H1 (cell line): Measurements from ENCODE around the gene FMO3. TPM values are rescaled to one million over a fixed set of nuclear protein-coding genes. Genes with fewer than 3 reads are reported as not detected.

ENCODE experiments used
- CTCF ChIA-PET: fragments of 300-600 bp; sonication (Branson Sonifier 250); formaldehyde crosslinking; loops from one replicate; lab custom pipeline; 2021; ENCODE audit not compliant: partially characterized antibody; lab: Charles Lee
- POLR2A ChIA-PET: fragments of 300-600 bp; sonication (Branson Sonifier 250); formaldehyde crosslinking; loops from one replicate; lab custom pipeline; 2021; ENCODE audit warnings: inconsistent platforms; ENCODE audit not compliant: partially characterized antibody; lab: Charles Lee
- DNase-seq, 2 experiments: peaks; one replicate each; pipeline versions ENCODE4 v3.0.0 to v3.0.0-alpha.2; 2010 to 2022; ENCODE audit warnings: low spot score in 2 of 2, low read depth in 1 of 2, mixed read lengths in 1 of 2
- FAIRE-seq: peaks from 2 replicates; lab custom pipeline; 2011; peaks lifted over from hg19 to GRCh38; lab: Jason Lieb, UNC
- H2AFZ ChIP-seq: 2 replicates; pipeline ENCODE4 v1.8.1; 2012; ENCODE audit warnings: low read length, inconsistent platforms
- H2AK5ac ChIP-seq: 2 replicates; pipeline ENCODE4 v1.6.1; 2013; ENCODE audit warnings: low read depth, low read length
- H2BK120ac ChIP-seq: replicated peaks from 2 replicates; pipeline ENCODE3; 2013; ENCODE audit warnings: low read depth, low read length, inconsistent platforms
- H2BK12ac ChIP-seq: 2 replicates; pipeline ENCODE4 v1.6.1; 2013; ENCODE audit warnings: low read depth, low read length
- H2BK15ac ChIP-seq: 2 replicates; pipeline ENCODE4 v1.6.1; 2013; ENCODE audit warnings: low read length
- H2BK20ac ChIP-seq: 2 replicates; pipeline ENCODE4 v1.6.1; 2013; ENCODE audit warnings: low read length
- H2BK5ac ChIP-seq: 2 replicates; pipeline ENCODE4 v1.6.1; 2013; ENCODE audit warnings: low read depth, low read length
- H3K14ac ChIP-seq: 2 replicates; pipeline ENCODE4 v1.6.1; 2013; ENCODE audit warnings: inconsistent platforms; ENCODE audit not compliant: insufficient read length
- H3K18ac ChIP-seq: 2 replicates; pipeline ENCODE4 v1.6.1; 2013; ENCODE audit warnings: low read length; ENCODE audit errors: extremely low read depth
- H3K23ac ChIP-seq: 2 replicates; pipeline ENCODE4 v1.6.1; 2013; ENCODE audit warnings: inconsistent platforms; ENCODE audit not compliant: insufficient read length
- H3K23me2 ChIP-seq: 2 replicates; pipeline ENCODE4 v1.6.1; 2013; ENCODE audit warnings: low read depth, low read length
- H3K27ac ChIP-seq: 2 replicates; pipeline ENCODE4 v1.6.1; 2011; ENCODE audit warnings: low read depth, low read length, inconsistent platforms
- H3K27me3 ChIP-seq, 4 experiments: replicated peaks in 1 of 4; 1 replicate in 1 of 4; 2 replicates in 3 of 4; pipeline versions ENCODE4 v1.6.1 to v1.8.1; 2011 to 2013; ENCODE audit warnings: low read length in 3 of 4, mild to moderate bottlenecking in 3 of 4, inconsistent platforms in 2 of 4, mixed read lengths in 2 of 4, moderate library complexity in 1 of 4; ENCODE audit not compliant: control insufficient read depth in 3 of 4, insufficient read depth in 3 of 4; ENCODE audit errors: extremely low read depth in 1 of 4
- H3K36me3 ChIP-seq, 4 experiments: 2 replicates each; pipeline versions ENCODE4 v1.6.1 to v1.8.1; 2011 to 2013; ENCODE audit warnings: mild to moderate bottlenecking in 4 of 4, low read length in 3 of 4, moderate library complexity in 2 of 4, control low read depth in 1 of 4, inconsistent platforms in 1 of 4; ENCODE audit not compliant: insufficient read depth in 4 of 4, control insufficient read depth in 2 of 4
- H3K4ac ChIP-seq: replicated peaks from 2 replicates; pipeline ENCODE3; 2013; ENCODE audit warnings: low read length, low read depth, mixed read lengths, inconsistent platforms; ENCODE audit not compliant: insufficient read length
- H3K4me1 ChIP-seq, 4 experiments: replicated peaks in 1 of 4; 1 replicate in 1 of 4; 2 replicates in 3 of 4; pipeline versions ENCODE4 v1.6.1 to v1.8.1; 2011 to 2013; ENCODE audit warnings: low read length in 3 of 4, inconsistent platforms in 2 of 4, mixed read lengths in 1 of 4; ENCODE audit not compliant: insufficient read depth in 4 of 4, control insufficient read depth in 3 of 4
- H3K4me2 ChIP-seq, 2 experiments: 2 replicates each; pipeline versions ENCODE4 v1.6.1 to v1.8.1; 2011 to 2013; ENCODE audit warnings: low read depth in 2 of 2, low read length in 2 of 2, control low read depth in 1 of 2, inconsistent platforms in 1 of 2, mild to moderate bottlenecking in 1 of 2; ENCODE audit not compliant: insufficient read depth in 1 of 2
- H3K4me3 ChIP-seq, 4 experiments: fragments of 200-600, 300-600 bp in 1 of 4; sonication (generic), shearing (Covaris generic), sonication (Bioruptor Twin) in 1 of 4; 2 replicates each; pipeline versions ENCODE4 v1.5.1 to v1.8.1; 2011 to 2016; ENCODE audit warnings: low read length in 4 of 4, low read depth in 3 of 4, control low read depth in 2 of 4, inconsistent platforms in 2 of 4, mild to moderate bottlenecking in 2 of 4, mixed read lengths in 1 of 4, moderate library complexity in 1 of 4; ENCODE audit not compliant: insufficient read depth in 2 of 4; ENCODE audit errors: extremely low read depth in 1 of 4
- H3K56ac ChIP-seq: replicated peaks from 2 replicates; pipeline ENCODE3; 2013; ENCODE audit warnings: low read depth, mild to moderate bottlenecking, mixed read lengths, low read length, inconsistent platforms; ENCODE audit not compliant: insufficient read length
- H3K79me1 ChIP-seq: 2 replicates; pipeline ENCODE4 v1.6.1; 2013; ENCODE audit warnings: low read depth, low read length, control low read depth
- H3K79me2 ChIP-seq, 2 experiments: 2 replicates each; pipeline versions ENCODE4 v1.6.1 to v1.8.1; 2012 to 2013; ENCODE audit warnings: low read length in 2 of 2, mild to moderate bottlenecking in 2 of 2, inconsistent platforms in 1 of 2; ENCODE audit not compliant: insufficient read depth in 2 of 2, control insufficient read depth in 1 of 2
- H3K9ac ChIP-seq, 4 experiments: replicated peaks in 1 of 4; 1 replicate in 1 of 4; 2 replicates in 3 of 4; pipeline versions ENCODE4 v1.6.1 to v1.8.1; 2011 to 2013; ENCODE audit warnings: low read depth in 3 of 4, low read length in 3 of 4, control low read depth in 2 of 4, mild to moderate bottlenecking in 2 of 4, moderate library complexity in 2 of 4, inconsistent platforms in 1 of 4; ENCODE audit errors: extremely low read depth in 1 of 4
- H3K9me3 ChIP-seq, 2 experiments: 2 replicates each; pipeline versions ENCODE4 v1.6.1 to v1.8.1; 2012 to 2013; ENCODE audit warnings: mild to moderate bottlenecking in 2 of 2, moderate library complexity in 2 of 2, control low read depth in 1 of 2, inconsistent platforms in 1 of 2, low read depth in 1 of 2, low read length in 1 of 2, mixed read lengths in 1 of 2; ENCODE audit not compliant: insufficient read depth in 2 of 2
- H4K20me1 ChIP-seq, 2 experiments: replicated peaks in 1 of 2; 2 replicates each; pipeline versions ENCODE3 to v1.8.1; 2011 to 2013; ENCODE audit warnings: inconsistent platforms in 2 of 2, low read length in 2 of 2, mild to moderate bottlenecking in 1 of 2; ENCODE audit not compliant: insufficient read depth in 2 of 2, control insufficient read depth in 1 of 2
- H4K5ac ChIP-seq: 2 replicates; pipeline ENCODE4 v1.6.1; 2013; ENCODE audit warnings: low read length, low read depth, mixed read lengths, inconsistent platforms; ENCODE audit not compliant: insufficient read length
- H4K8ac ChIP-seq: 2 replicates; pipeline ENCODE4 v1.8.0; 2013; ENCODE audit warnings: mild to moderate bottlenecking, moderate library complexity, low read length, inconsistent platforms; ENCODE audit not compliant: insufficient read depth; ENCODE audit errors: extremely low read depth
- H4K91ac ChIP-seq: replicated peaks from 2 replicates; pipeline ENCODE3; 2013; ENCODE audit warnings: low read length, mixed read lengths, inconsistent platforms; ENCODE audit not compliant: insufficient read length
- CEBPB ChIP-seq: IDR thresholded peaks from 2 replicates; pipeline ENCODE4 v1.6.1; 2012; ENCODE audit warnings: low read depth, low read length
- GABPA ChIP-seq: IDR thresholded peaks from 2 replicates; pipeline ENCODE4 v1.6.1; 2011; ENCODE audit warnings: mild to moderate bottlenecking, low read length, moderate library complexity, borderline replicate concordance; ENCODE audit not compliant: insufficient read depth
- KDM5A ChIP-seq: fragments of 200-600 bp; IDR thresholded peaks from 2 replicates; pipeline ENCODE4 v1.7.1; 2012; ENCODE audit warnings: mild to moderate bottlenecking, low read length, inconsistent platforms, mixed read lengths
- NRF1 ChIP-seq: IDR thresholded peaks from 2 replicates; pipeline ENCODE4 v1.6.1; 2011; ENCODE audit warnings: mild to moderate bottlenecking, low read depth, low read length, improper control_type of control experiment
- ZNF274 ChIP-seq: IDR thresholded peaks from 2 replicates; pipeline ENCODE4 v1.7.0; 2012; ENCODE audit warnings: low read length, borderline replicate concordance; ENCODE audit errors: extremely low read depth
- WGBS, 2 experiments: shearing (Covaris generic) in 1 of 2; methylation state at CpG; one replicate each; pipeline versions ENCODE4 v1.1.6 to v1.1.7; 2013 to 2015; ENCODE audit warnings: low lambda C conversion rate in 2 of 2, mixed read lengths in 2 of 2, inconsistent platforms in 1 of 2, low coverage in 1 of 2, missing lambda C conversion rate in 1 of 2; ENCODE audit not compliant: insufficient replicate concordance in 2 of 2, insufficient coverage in 1 of 2, insufficient read length in 1 of 2; ENCODE audit errors: extremely low coverage in 1 of 2, missing lambda C conversion rate in 1 of 2; 5-methylcytosine and 5-hydroxymethylcytosine counted together
- polyA plus RNA-seq, 7 experiments: library from polyadenylated mRNA; depleted of rRNA in 3 of 7; stranded (reverse) in 5 of 7; unstranded in 2 of 7; fragments of >200 nt in 5 of 7; fragments of 200-250 nt in 2 of 7; gene quantifications; 1 replicate in 5 of 7; 2 replicates in 1 of 7; 4 replicates in 1 of 7; pipeline versions ENCODE4 v1.2.1 to v1.2.3, GENCODE V29; 2011 to 2013; ENCODE audit warnings: missing spikeins in 2 of 7, mixed read lengths in 2 of 7
- total RNA-seq: library from RNA; stranded (reverse); fragmentation: NEBNext Ultra II Directional; extraction: Animal tissue kit (Norgen Biotek cat#: 25700); gene quantifications from 2 replicates; pipeline ENCODE4 v1.2.1, GENCODE V29; 2021
- TF ChIP-seq, protein P1 (sequence below): IDR thresholded peaks from 2 replicates; pipeline ENCODE4 v1.6.1; 2011; ENCODE audit warnings: low read length, improper control_type of control experiment
- TF ChIP-seq, protein P2 (sequence below), 3 experiments: IDR thresholded peaks; 1 replicate in 2 of 3; 2 replicates in 1 of 3; pipeline versions ENCODE4 v1.5.1 to v1.6.1; 2011; ENCODE audit warnings: low read length in 3 of 3, mild to moderate bottlenecking in 3 of 3, inconsistent platforms in 2 of 3, low read depth in 1 of 3, moderate library complexity in 1 of 3; ENCODE audit not compliant: insufficient read depth in 1 of 3; ENCODE audit errors: control extremely low read depth in 1 of 3

The FMO3 gene
- total and polyA plus RNA-seq, 2 of the 8 experiments (the other 6 are each of a cell fraction or from before 2014, with no cell fraction given) = not detected

DNA sequence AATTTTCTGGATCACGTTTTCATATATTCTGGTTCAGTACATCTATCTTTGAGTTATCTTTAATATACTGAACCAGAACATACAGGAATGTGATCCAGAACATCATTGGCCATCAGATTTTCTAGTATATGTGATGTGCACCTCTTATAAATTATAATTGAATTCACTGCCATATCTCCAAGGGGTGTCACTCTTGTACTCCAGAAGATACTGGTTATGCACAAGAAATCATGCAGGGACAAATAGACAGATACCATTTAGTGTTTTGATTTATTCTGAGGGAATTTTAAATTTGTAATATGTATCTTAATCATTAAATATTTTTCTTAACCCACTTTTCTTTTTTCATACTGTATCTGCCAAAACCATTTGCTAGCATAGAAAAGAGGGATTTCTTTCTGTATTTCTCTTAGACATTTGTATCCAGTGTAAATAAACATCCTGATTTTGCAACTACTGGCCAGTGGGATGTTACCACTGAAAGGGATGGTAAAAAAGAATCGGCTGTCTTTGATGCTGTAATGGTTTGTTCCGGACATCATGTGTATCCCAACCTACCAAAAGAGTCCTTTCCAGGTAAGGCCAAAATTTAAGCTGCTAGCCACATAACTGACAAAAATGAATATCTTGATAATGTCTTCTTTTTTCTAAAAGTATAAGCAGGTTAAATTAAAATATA lies 16.7 kb downstream of the FMO3 start:
- H3K36me3 ChIP-seq = no peaks in the 10 kb centered on the region
- H3K4me1 ChIP-seq = peaks cover 0 to 3% (median 0%) of the 10 kb centered on the region in 4 experiments; a peak in 1 of 7 replicates
- no peak overlapping the region for H3K9ac ChIP-seq
- no peak overlapping the region for H3K56ac ChIP-seq
- no peak overlapping the region for H3K4ac ChIP-seq
- H3K4me2 ChIP-seq = no peak overlapping the region
- no peak overlapping the region for H2AK5ac ChIP-seq
- TF ChIP-seq NRF1 (no peak), KDM5A (no peak), CEBPB (no peak), GABPA (no peak), ZNF274 (no peak)
- TF ChIP-seq, protein P1, sequence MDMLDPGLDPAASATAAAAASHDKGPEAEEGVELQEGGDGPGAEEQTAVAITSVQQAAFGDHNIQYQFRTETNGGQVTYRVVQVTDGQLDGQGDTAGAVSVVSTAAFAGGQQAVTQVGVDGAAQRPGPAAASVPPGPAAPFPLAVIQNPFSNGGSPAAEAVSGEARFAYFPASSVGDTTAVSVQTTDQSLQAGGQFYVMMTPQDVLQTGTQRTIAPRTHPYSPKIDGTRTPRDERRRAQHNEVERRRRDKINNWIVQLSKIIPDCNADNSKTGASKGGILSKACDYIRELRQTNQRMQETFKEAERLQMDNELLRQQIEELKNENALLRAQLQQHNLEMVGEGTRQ = no peak
- TF ChIP-seq, protein P2, sequence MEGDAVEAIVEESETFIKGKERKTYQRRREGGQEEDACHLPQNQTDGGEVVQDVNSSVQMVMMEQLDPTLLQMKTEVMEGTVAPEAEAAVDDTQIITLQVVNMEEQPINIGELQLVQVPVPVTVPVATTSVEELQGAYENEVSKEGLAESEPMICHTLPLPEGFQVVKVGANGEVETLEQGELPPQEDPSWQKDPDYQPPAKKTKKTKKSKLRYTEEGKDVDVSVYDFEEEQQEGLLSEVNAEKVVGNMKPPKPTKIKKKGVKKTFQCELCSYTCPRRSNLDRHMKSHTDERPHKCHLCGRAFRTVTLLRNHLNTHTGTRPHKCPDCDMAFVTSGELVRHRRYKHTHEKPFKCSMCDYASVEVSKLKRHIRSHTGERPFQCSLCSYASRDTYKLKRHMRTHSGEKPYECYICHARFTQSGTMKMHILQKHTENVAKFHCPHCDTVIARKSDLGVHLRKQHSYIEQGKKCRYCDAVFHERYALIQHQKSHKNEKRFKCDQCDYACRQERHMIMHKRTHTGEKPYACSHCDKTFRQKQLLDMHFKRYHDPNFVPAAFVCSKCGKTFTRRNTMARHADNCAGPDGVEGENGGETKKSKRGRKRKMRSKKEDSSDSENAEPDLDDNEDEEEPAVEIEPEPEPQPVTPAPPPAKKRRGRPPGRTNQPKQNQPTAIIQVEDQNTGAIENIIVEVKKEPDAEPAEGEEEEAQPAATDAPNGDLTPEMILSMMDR (IDR thresholded peaks at IDR 0.05; ENCODE audit: control extremely low read depth in 1 of 3, insufficient read depth in 1 of 3, low read depth in 1 of 3, low read length in 3 of 3) = no peak
- TF ChIP-seq, all 59 proteins: peak for 0
- Histone ChIP-seq H2BK20ac (no peak overlapping the region), H3K79me1 (no peaks in the 10 kb centered on the region), H2BK12ac (no peak overlapping the region), H3K9me3 (no peaks in the 10 kb centered on the region), H3K23me2 (no peaks in the 10 kb centered on the region), H3K14ac (no peak overlapping the region), H4K5ac (no peak overlapping the region), H3K27ac (no peak overlapping the region), H3K27me3 (no peaks in the 10 kb centered on the region), H4K91ac (no peak overlapping the region), H3K23ac (no peak overlapping the region), H4K8ac (no peak overlapping the region), H2BK5ac (no peak overlapping the region), H2BK120ac (no peak overlapping the region), H2BK15ac (no peak overlapping the region), H2AFZ (no peak overlapping the region), H3K4me3 (no peak overlapping the region), H3K18ac (no peak overlapping the region), H4K20me1 (no peaks in the 10 kb centered on the region), H3K79me2 (no peaks in the 10 kb centered on the region)
- ChIA-PET POLR2A (no interaction called here), CTCF (no interaction called here)
- FAIRE-seq = no peak
- 85% methylated on average over 3 of the region's 3 CpGs; no CpG with 5 or more reads in 1 of the 2 experiments for WGBS, 2 experiments
- no peak for DNase-seq
